NCI-H146 (cell line): Measurements from ENCODE around the gene TUB.

Experiments used
- DNase-seq: peaks from one replicate; lab custom pipeline; 2025; lab: John Stamatoyannopoulos, UW

The TUB gene

GRCh38 chr11:8107642-8108041 lies 26.6 kb downstream of the TUB start:
- DNase-seq, result no peak

GRCh38 chr11:8108421-8108820 lies 27.4 kb downstream of the TUB start:
- no peak for DNase-seq

GRCh38 chr11:8109675-8110074 lies 28.7 kb downstream of the TUB start:
- no peak for DNase-seq

- DNase-seq, result no peak
These were observed 29.4 kb downstream of the TUB start for GRCh38 chr11:8110396-8110795.

- no peak for DNase-seq
These were observed 30.6 kb downstream of the TUB start for GRCh38 chr11:8111636-8112035.

GRCh38 chr11:8122173-8122764 lies 41.3 kb downstream of the TUB start:
- no peak for DNase-seq

- DNase-seq, result no peak
These were observed 45.8 kb downstream of the TUB start for GRCh38 chr11:8126649-8127289.

GRCh38 chr11:8127447-8127846 lies 46.4 kb downstream of the TUB start:
- DNase-seq, result no peak

- no peak for DNase-seq
These were observed 57.5 kb downstream of the TUB start for GRCh38 chr11:8138526-8138925.

GRCh38 chr11:8149726-8150125 lies 68.7 kb downstream of the TUB start:
- DNase-seq, result no peak
